ENCODE data around the gene BTNL9.
"Not testable (repeated sequence)": the region's sequence is repeated elsewhere in the genome, so short reads cannot be mapped to it uniquely, and the experiment has no call there.

The BTNL9 gene

DNA sequence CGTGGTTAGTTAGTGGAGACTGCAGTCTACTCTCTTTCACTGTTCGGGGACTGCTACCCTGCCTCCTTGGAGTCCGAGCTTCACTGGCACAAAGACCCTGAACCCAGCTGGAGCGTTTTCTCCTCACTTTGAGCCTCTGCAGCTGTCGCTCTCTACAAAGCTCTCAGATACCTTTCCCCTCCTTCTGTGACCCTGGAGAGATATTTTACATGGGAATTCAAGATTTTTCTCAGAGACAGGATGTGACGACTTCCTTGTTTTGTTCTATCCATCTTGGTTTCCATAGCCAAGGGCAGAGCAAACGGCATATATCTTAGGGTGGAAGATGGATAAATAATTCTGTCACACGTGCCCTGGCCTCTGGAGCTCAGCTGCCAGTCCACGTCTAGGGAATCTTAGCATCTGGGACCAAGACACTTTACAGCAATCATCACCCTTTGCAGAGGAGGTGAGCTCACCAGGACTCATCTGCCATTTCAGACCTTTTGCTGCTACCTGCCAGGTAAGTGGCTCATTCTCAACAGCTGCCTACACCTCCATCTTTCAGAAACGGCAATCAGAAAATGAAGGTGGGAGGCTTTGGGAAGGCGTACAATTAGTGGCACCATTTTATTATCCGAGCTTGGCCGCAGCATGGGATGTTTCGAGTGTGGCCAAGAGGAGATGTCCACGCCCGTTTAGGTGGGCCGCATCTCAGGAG lies at the start of gene BTNL9:
BTNL9 (plus strand) TSS at position 336 of the 700 bp plus-strand sequence. CDS start 5,224 bp downstream, outside the sequence.
- Histone ChIP-seq H3K9ac (ENCODE audit: low read length) (no peak within 1 kb of the TSS), H3K27me3 (ENCODE audit: control insufficient read depth, insufficient read depth, low read length) (peaks cover 26% of the 10 kb centered on the region), H3K9me3 (ENCODE audit: control insufficient read depth, low read length) (no peaks in the 10 kb centered on the region), H3K36me3 (ENCODE audit: control insufficient read depth, insufficient read depth, low read length) (no peaks in the 10 kb centered on the region), H3K4me3 (ENCODE audit: low read length) (no peak within 1 kb of the TSS), H3K4me1 (ENCODE audit: control insufficient read depth, insufficient read depth, low read length) (no peaks in the 10 kb centered on the region)

DNA sequence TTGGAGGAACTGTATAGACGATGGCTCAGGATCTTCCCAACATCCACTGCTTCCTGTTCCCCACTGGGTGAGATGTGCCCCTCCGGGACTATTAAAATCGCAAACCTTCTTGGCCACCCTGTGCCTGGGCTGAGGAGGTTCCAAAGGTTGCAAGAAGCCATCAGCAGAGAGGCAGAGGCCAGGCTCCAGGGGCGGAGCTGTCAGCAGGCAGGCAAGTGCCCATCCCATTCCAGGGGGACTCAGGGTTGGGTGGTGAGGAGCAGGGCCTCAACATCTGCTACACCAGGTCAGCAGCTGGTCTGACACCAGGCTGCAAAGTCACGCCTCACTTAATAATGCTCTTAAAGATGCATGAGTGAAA lies 49.2 kb upstream of the BTNL9 start:
- H3K4me1 ChIP-seq (ENCODE audit: control insufficient read depth, insufficient read depth, low read length), result peaks cover 21% of the 10 kb centered on the region
- no peak overlapping the region for H3K4me3 ChIP-seq (ENCODE audit: low read length)
- no peaks in the 10 kb centered on the region for H3K36me3 ChIP-seq (ENCODE audit: control insufficient read depth, insufficient read depth, low read length)
- no peaks in the 10 kb centered on the region for H3K27me3 ChIP-seq (ENCODE audit: control insufficient read depth, insufficient read depth, low read length)
- no peak overlapping the region for H3K9ac ChIP-seq (ENCODE audit: low read length)
- no peaks in the 10 kb centered on the region for H3K9me3 ChIP-seq (ENCODE audit: control insufficient read depth, low read length)

DNA sequence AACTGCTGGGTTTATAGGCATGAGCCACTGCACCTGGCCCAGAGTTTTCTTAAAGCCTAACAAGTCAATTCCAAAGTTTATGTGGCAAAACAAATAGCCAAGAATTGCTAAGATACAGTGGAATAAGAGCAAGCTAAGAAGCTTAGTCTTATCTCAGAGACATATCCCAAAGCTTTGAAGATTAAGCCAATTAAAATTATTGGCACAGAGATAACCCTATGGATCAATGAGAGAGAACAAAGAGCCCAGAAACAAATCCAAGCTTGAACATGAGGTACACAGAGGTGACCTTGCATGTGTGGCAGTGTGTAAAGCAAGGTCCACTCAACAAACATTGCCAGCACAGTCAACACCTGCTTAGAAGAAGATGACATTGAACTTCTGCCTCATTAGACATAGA lies 38.1 kb upstream of the BTNL9 start:
- H3K4me3 ChIP-seq (ENCODE audit: low read length), result no peak overlapping the region
- H3K9ac ChIP-seq (ENCODE audit: low read length), result no peak overlapping the region
- no peaks in the 10 kb centered on the region for H3K36me3 ChIP-seq (ENCODE audit: control insufficient read depth, insufficient read depth, low read length)
- no peaks in the 10 kb centered on the region for H3K9me3 ChIP-seq (ENCODE audit: control insufficient read depth, low read length)
- peaks cover 4% of the 10 kb centered on the region for H3K27me3 ChIP-seq (ENCODE audit: control insufficient read depth, insufficient read depth, low read length)
- no peaks in the 10 kb centered on the region for H3K4me1 ChIP-seq (ENCODE audit: control insufficient read depth, insufficient read depth, low read length)

DNA sequence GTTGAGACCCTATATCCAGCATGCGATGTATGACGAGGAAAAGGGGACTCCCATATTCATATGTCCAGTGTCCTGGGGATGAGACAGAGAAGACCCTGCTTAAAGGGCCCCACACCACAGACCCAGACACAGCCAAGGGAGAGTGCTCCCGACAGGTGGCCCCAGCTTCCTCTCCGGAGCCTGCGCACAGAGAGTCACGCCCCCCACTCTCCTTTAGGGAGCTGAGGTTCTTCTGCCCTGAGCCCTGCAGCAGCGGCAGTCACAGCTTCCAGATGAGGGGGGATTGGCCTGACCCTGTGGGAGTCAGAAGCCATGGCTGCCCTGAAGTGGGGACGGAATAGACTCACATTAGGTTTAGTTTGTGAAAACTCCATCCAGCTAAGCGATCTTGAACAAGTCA lies 34.3 kb upstream of the BTNL9 start:
- peaks cover 9% of the 10 kb centered on the region for H3K27me3 ChIP-seq (ENCODE audit: control insufficient read depth, insufficient read depth, low read length)
- H3K9me3 ChIP-seq (ENCODE audit: control insufficient read depth, low read length), result no peaks in the 10 kb centered on the region
- no peaks in the 10 kb centered on the region for H3K4me1 ChIP-seq (ENCODE audit: control insufficient read depth, insufficient read depth, low read length)
- no peak overlapping the region for H3K4me3 ChIP-seq (ENCODE audit: low read length)
- no peaks in the 10 kb centered on the region for H3K36me3 ChIP-seq (ENCODE audit: control insufficient read depth, insufficient read depth, low read length)
- no peak overlapping the region for H3K9ac ChIP-seq (ENCODE audit: low read length)

DNA sequence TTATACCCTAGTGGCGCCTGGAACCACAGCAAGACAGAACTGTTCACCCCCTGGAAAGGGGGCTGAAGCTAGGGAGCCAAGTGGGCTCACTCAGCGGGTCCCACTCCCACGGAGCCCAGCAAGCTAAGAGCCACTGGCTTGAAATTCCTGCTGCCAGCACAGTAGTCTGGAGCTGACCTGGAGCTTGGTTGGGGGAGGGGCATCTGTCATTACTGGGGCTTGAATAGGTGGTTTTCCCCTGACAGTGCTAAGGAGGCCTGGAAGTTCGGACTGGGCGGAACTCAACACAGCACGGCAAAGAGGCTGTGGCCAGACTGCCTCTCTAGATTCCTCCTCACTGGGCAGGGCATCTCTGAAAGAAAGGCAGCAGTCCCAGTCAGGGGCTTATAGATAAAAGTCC lies 31.9 kb upstream of the BTNL9 start:
- no peaks in the 10 kb centered on the region for H3K4me1 ChIP-seq (ENCODE audit: control insufficient read depth, insufficient read depth, low read length)
- no peak overlapping the region for H3K4me3 ChIP-seq (ENCODE audit: low read length)
- peaks cover 9% of the 10 kb centered on the region for H3K27me3 ChIP-seq (ENCODE audit: control insufficient read depth, insufficient read depth, low read length)
- H3K9me3 ChIP-seq (ENCODE audit: control insufficient read depth, low read length), result no peaks in the 10 kb centered on the region
- no peak overlapping the region for H3K9ac ChIP-seq (ENCODE audit: low read length)
- no peaks in the 10 kb centered on the region for H3K36me3 ChIP-seq (ENCODE audit: control insufficient read depth, insufficient read depth, low read length)

DNA sequence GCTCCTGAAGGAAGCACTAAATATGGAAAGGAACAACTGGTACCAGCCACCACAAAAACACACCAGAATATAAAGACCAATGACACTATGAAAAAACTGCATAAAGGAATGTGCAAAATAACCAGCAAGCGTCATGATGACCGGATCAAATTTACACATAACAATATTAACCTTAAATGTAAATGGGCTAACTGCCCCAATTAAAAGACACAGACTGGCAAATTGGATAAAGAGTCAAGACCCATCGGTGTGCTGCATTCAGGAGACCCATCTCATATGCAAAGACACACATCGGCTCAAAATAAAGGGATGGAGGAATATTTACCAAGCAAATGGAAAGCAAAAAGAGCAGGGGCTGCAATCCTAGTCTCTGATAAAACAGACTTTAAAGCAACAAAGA lies 30.0 kb upstream of the BTNL9 start:
- not testable (repeated sequence) for H3K4me3 ChIP-seq (ENCODE audit: low read length); H3K27me3 ChIP-seq (ENCODE audit: control insufficient read depth, insufficient read depth, low read length); H3K36me3 ChIP-seq (ENCODE audit: control insufficient read depth, insufficient read depth, low read length)

DNA sequence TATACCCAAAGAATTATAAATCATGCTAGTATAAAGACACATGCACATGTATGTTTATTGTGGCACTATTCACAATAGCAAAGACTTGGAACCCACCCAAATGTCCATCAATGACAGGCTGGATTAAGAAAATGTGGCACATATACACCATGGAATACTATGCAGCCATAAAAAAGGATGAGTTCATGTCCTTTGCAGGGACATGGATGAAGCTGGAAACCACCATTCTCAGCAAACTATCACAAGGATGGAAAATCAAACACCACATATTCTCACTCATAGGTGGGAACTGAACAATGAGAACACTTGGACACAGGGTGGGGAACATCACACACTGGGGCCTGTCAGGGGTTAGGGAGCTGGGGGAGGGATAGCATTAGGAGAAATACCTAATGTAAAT lies 25.4 kb upstream of the BTNL9 start:
- H3K9me3 ChIP-seq (ENCODE audit: control insufficient read depth, low read length); H3K36me3 ChIP-seq (ENCODE audit: control insufficient read depth, insufficient read depth, low read length); H3K4me3 ChIP-seq (ENCODE audit: low read length); H3K4me1 ChIP-seq (ENCODE audit: control insufficient read depth, insufficient read depth, low read length); H3K27me3 ChIP-seq (ENCODE audit: control insufficient read depth, insufficient read depth, low read length); H3K9ac ChIP-seq (ENCODE audit: low read length): not testable (repeated sequence)

More for the DNA sequence above, 30.0 kb upstream of the BTNL9 start:
- not testable (repeated sequence) for H3K9ac ChIP-seq (ENCODE audit: low read length); H3K4me1 ChIP-seq (ENCODE audit: control insufficient read depth, insufficient read depth, low read length); H3K9me3 ChIP-seq (ENCODE audit: control insufficient read depth, low read length)

DNA sequence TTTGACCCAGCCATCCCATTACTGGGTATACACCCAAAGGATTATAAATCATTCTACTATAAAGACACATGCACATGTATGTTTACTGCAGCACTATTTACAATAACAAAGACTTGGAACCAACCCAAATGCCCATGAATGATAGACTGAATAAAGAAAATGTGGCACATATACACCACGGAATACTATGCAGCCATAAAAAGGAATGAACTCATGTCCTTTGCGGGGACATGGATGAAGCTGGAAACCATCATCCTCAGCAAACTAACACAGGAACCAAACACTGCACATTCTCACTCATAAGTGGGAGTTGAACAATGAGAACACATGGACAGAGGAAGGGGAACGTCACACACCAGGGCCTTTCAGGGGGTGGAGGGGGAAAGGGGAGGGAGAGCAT lies 22.6 kb upstream of the BTNL9 start:
- not testable (repeated sequence) for H3K27me3 ChIP-seq (ENCODE audit: control insufficient read depth, insufficient read depth, low read length); H3K9ac ChIP-seq (ENCODE audit: low read length); H3K9me3 ChIP-seq (ENCODE audit: control insufficient read depth, low read length); H3K36me3 ChIP-seq (ENCODE audit: control insufficient read depth, insufficient read depth, low read length); H3K4me1 ChIP-seq (ENCODE audit: control insufficient read depth, insufficient read depth, low read length); H3K4me3 ChIP-seq (ENCODE audit: low read length)

DNA sequence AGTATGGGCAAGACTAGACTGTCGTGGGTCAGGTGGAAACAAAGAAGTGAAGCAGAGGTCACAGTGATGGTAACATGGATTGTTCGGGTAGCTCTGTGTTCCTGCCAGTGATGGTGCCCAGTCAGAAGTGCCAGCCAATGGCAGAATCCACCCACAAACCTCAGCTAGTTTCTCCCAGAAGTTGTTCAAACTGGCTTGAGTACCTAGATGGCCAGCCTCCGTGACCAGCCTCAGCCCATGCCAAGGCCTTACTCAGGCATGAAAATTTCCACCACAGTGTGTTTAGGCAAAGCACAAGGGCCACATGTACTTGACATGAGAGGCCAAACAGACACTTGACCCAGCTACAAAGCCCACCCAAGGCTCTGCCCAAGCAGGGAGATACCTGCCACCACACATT lies 19.4 kb upstream of the BTNL9 start:
- no peak overlapping the region for H3K4me3 ChIP-seq (ENCODE audit: low read length)
- H3K4me1 ChIP-seq (ENCODE audit: control insufficient read depth, insufficient read depth, low read length), result no peaks in the 10 kb centered on the region
- no peaks in the 10 kb centered on the region for H3K9me3 ChIP-seq (ENCODE audit: control insufficient read depth, low read length)
- no peak overlapping the region for H3K9ac ChIP-seq (ENCODE audit: low read length)
- no peaks in the 10 kb centered on the region for H3K27me3 ChIP-seq (ENCODE audit: control insufficient read depth, insufficient read depth, low read length)
- no peaks in the 10 kb centered on the region for H3K36me3 ChIP-seq (ENCODE audit: control insufficient read depth, insufficient read depth, low read length)

DNA sequence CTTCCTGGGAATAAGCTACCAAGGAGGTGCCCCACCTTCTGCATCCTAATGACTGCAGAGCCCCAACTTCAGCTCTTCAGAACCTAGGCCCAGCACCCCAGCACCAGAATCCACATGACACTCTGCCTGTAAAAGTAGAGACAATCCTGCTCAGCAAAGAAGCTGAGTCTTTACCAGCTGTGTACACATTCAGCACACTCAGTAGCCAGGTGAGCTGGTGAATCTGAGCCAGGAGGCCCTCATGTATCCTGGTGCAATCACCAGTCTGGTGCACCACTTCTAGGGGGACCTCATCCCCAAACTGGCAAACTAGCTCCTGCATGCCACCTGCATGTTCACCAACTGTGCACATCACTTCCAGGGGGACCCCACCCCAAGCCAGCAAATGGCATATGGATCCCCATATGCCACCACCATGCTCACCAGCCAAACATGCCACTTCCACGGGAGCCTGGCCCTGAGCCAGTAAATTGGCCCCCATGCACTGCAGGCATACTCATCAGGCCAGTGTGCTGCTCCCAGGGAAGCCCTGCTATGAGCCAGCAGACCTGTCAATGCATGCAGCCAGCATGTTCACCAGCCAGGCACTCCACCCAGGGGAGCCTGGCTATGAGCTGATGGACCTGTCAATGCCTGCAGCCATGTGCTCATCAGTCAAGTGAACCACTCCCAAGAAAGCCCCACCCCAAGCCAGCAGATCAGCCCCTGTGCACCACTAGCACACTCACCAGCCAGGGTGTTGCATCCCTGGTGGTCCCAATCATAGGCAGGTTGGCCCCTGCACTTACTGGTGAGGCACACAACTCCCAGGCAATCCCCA lies 15.6 kb upstream of the BTNL9 start:
- H3K9ac ChIP-seq (ENCODE audit: low read length), result no peak overlapping the region
- H3K36me3 ChIP-seq (ENCODE audit: control insufficient read depth, insufficient read depth, low read length), result no peaks in the 10 kb centered on the region
- H3K4me1 ChIP-seq (ENCODE audit: control insufficient read depth, insufficient read depth, low read length), result no peaks in the 10 kb centered on the region
- no peaks in the 10 kb centered on the region for H3K9me3 ChIP-seq (ENCODE audit: control insufficient read depth, low read length)
- no peak overlapping the region for H3K4me3 ChIP-seq (ENCODE audit: low read length)
- H3K27me3 ChIP-seq (ENCODE audit: control insufficient read depth, insufficient read depth, low read length), result no peaks in the 10 kb centered on the region

DNA sequence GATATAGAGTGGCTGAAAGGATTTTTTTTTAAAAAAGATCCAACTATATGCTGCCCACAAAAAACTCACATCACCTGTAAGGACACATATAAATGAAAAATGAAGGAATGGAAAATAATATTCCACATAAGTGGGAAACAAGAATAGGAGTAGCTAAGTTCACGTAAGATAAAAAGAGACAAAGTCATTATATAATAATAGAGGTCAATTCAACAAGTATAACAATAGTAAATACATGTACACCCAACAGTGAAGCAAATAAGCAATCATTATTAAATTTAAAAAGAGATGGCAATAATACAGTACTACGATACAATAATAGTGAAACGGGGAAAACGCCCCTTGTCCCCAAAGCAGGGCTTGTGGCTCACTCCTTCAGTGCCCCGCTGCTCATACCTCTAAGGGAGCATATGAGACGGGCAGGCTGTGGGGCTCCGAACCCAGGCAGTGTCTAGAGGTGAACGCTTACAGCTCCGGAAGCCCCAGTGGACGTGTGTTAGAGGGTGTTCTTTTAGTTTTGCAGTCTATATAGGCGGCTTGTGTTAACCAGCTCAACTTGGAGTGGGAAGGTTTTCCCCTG lies 12.5 kb upstream of the BTNL9 start:
- no peaks in the 10 kb centered on the region for H3K36me3 ChIP-seq (ENCODE audit: control insufficient read depth, insufficient read depth, low read length)
- H3K4me1 ChIP-seq (ENCODE audit: control insufficient read depth, insufficient read depth, low read length), result no peaks in the 10 kb centered on the region
- H3K27me3 ChIP-seq (ENCODE audit: control insufficient read depth, insufficient read depth, low read length), result no peaks in the 10 kb centered on the region
- H3K9me3 ChIP-seq (ENCODE audit: control insufficient read depth, low read length), result no peaks in the 10 kb centered on the region
- no peak overlapping the region for H3K4me3 ChIP-seq (ENCODE audit: low read length)
- H3K9ac ChIP-seq (ENCODE audit: low read length), result no peak overlapping the region

DNA sequence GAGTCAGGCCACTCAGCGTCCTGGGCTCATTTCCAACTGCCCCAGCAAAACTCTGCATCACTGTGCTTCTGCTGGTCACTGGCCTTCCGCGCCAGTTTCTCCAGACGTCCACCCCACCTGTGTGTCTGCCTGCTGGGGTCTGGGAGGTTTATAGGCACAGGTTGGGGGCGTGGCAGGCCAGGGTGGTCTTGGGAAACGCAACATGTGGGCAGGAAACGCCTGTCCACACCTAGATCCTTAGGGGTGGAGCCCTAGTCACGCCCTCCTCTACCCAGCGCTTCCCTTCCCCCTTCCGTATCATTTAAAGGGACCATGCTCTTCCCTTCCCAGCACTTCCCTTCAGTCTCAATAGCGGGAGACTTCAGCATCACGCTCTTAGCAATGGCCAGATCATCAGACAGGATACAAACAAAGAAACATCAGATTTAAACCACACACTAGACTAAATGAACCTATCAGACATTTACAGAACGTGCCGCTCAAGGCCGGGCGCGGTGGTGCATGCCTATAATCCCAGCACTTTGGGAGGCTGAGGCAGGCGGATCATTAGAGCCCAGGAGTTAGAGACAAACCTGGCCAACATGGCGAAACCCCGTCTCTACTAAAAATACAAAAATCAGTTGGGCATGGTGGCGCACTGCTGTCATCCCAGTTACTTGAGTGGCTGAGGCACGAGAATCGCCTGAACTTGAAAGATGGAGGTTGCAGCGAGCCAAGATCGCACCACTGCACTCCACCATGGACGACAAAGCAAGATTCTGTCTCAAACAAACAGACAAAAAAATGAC lies 11.8 kb upstream of the BTNL9 start:
- H3K4me3 ChIP-seq (ENCODE audit: low read length), result no peak overlapping the region
- no peaks in the 10 kb centered on the region for H3K36me3 ChIP-seq (ENCODE audit: control insufficient read depth, insufficient read depth, low read length)
- no peaks in the 10 kb centered on the region for H3K9me3 ChIP-seq (ENCODE audit: control insufficient read depth, low read length)
- no peak overlapping the region for H3K9ac ChIP-seq (ENCODE audit: low read length)
- H3K4me1 ChIP-seq (ENCODE audit: control insufficient read depth, insufficient read depth, low read length), result no peaks in the 10 kb centered on the region
- H3K27me3 ChIP-seq (ENCODE audit: control insufficient read depth, insufficient read depth, low read length), result no peaks in the 10 kb centered on the region
